GM12873 (cell line): ENCODE measurements around the gene GABRR2.

Experiments
- TF ChIP-seq, protein P1 (sequence below): IDR thresholded peaks from 2 replicates; pipeline ENCODE4 v1.5.1; 2012; ENCODE audit warnings: low read depth, mild to moderate bottlenecking, moderate library complexity, low read length, control low read depth; ENCODE audit not compliant: insufficient read depth; ENCODE audit errors: missing control alignments

GABRR2 gene

DNA sequence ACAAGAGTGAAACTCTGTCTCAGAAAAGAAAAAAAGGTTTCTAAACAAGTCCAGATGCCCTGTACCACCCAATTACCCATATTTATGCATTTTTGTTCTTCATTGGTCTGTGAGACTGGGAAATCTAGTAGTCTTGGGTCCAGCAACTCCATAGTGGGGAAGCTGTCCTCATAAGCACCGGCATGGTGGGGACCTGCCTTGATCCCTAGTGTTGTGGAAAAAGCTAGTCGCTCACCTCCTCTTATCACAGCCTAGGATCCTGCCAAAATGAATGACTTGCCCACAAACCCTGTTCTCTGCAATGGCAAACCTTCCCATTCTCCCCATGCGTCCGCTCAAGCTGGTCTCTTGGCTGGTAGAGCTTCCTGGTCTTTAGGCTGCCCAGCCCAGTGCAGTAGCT lies 59.7 kb downstream of the GABRR2 start:
- TF ChIP-seq, protein P1, sequence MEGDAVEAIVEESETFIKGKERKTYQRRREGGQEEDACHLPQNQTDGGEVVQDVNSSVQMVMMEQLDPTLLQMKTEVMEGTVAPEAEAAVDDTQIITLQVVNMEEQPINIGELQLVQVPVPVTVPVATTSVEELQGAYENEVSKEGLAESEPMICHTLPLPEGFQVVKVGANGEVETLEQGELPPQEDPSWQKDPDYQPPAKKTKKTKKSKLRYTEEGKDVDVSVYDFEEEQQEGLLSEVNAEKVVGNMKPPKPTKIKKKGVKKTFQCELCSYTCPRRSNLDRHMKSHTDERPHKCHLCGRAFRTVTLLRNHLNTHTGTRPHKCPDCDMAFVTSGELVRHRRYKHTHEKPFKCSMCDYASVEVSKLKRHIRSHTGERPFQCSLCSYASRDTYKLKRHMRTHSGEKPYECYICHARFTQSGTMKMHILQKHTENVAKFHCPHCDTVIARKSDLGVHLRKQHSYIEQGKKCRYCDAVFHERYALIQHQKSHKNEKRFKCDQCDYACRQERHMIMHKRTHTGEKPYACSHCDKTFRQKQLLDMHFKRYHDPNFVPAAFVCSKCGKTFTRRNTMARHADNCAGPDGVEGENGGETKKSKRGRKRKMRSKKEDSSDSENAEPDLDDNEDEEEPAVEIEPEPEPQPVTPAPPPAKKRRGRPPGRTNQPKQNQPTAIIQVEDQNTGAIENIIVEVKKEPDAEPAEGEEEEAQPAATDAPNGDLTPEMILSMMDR, result no peak

DNA sequence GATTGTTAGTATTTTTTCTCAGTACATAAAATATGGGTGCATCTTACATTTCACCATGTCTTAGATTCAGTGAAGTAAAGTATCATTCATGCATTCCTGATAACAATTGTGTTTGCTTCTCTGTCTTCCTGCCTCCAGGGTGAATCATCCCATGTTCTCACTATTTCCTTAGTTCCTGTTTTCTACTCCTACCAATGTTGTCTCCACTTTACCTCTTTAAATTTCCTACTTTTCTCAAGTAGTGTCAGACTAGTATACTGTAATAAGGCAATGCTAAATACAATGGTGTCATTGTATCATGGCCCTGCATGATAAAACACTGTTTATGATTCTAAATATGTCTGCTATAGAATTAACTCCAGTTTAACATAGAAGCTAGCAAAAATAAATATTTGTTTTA lies 60.5 kb downstream of the GABRR2 start:
- TF ChIP-seq, protein P1, result no peak

GRCh38 chr6:89252907-89253306 lies 62.2 kb downstream of the GABRR2 start:
- TF ChIP-seq, protein P1, result no peak

GRCh38 chr6:89251976-89252375 lies 63.1 kb downstream of the GABRR2 start:
- TF ChIP-seq, protein P1, result no peak

- TF ChIP-seq, protein P1, result no peak
Measured at GRCh38 chr6:89251170-89251569, 63.9 kb downstream of the GABRR2 start.

DNA sequence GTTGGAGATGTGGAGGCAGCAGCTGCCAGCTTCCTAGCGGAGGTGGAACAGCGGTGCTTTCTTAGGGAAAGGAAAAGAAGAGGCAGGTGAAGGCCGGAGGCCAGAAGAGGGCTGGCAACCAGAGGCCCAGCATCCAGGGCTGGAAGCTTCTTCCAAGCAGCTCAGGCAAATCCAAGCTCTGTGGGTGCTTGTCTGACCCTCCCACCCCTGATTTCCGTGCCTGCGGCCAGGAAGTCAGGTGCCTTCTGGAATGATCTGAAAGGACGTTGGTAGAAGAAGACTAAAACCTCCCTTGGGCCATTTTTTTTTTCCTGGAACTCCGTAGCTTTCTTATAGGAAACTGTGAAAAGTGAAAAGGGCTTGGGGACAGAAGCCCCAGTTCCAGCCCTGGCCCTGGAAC lies 64.9 kb downstream of the GABRR2 start:
- TF ChIP-seq, protein P1, result no peak

DNA sequence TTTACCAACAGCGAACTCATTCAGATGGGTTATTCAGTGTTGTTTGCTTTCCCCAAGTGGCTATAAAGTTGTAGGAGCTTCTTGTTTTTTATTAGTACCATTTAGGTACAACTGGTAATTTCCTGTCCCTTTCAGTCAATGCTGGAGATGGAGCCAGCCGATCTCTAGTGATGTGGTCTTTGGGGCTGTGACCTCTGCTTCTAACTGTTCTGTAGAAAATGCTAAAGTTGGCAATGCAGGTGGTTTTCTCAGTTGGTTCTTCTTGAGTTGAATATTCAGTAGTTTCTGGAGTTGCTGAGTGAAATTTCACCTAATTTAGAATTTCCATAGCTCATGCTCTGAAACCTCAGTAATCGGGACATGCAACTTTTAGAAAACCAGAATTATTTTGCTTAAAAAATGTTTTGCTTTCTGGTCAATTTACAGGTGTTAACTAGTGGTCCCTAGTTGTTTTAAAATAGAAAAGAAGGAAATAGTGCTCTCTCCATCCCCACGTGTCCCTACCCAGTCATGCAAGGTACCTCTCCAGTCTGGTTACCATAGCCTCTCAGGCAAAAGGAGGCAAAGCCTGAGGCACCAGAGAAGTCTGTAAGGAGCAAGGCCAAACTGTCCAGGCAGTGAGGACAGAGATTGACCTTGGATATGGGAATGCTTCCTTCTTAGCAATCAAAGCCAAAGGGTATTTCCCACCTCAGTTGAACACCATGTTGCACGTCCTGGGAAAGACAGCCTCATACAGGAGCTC lies 70.7 kb downstream of the GABRR2 start:
- TF ChIP-seq, protein P1, result no peak
